ENCODE results near the gene CD200R1L. TPM values are rescaled to one million over a fixed set of nuclear protein-coding genes. Genes with fewer than 3 reads are reported as not detected.

Gene CD200R1L
- total RNA-seq, 2 experiments from 2014 or later, result not detected

DNA sequence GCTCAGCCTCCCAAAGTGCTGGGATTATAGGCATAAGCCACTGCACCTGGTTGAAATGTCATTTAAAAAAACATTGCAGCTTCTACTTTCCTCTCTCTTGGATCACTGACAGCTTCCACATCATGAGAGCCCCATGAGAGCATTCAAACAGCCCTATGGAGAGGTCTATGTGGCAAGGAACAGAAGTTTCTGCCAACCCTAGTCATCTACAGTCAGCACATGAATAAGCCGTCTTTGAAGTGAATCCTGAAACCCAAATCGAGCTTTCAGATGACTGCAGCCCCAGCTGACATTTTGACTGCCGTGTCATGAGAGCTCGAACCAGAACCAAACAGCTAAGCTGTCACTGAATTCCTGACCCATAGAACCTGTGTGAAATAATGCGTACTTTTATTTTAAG lies 39.8 kb downstream of the CD200R1L start:
- H3K27me3 Mint-ChIP-seq, result no peaks in the 10 kb centered on the region
- intact Hi-C loops (cut with DNase I, micrococcal nuclease), result no loop called here
- no peak for ATAC-seq
- ChIA-PET CTCF (interaction anchor here (0.6 to 1.7 kb wide), 5 partner anchors 8 to 72 kb away, joined by 3 to 10 read pairs (median 3); no protein-coding TSS in a partner anchor), POLR2A (no interaction called here)
- H3K4me1 Mint-ChIP-seq, result peaks cover 22% of the 10 kb centered on the region
- no peaks in the 10 kb centered on the region for H3K9me3 Mint-ChIP-seq (ENCODE audit: low read depth)
- H3K4me3 Mint-ChIP-seq, result no peak overlapping the region
- H3K36me3 Mint-ChIP-seq (ENCODE audit: low read depth), result no peaks in the 10 kb centered on the region
- DNase-seq, result no peak
- H3K27ac Mint-ChIP-seq, result no peak overlapping the region

DNA sequence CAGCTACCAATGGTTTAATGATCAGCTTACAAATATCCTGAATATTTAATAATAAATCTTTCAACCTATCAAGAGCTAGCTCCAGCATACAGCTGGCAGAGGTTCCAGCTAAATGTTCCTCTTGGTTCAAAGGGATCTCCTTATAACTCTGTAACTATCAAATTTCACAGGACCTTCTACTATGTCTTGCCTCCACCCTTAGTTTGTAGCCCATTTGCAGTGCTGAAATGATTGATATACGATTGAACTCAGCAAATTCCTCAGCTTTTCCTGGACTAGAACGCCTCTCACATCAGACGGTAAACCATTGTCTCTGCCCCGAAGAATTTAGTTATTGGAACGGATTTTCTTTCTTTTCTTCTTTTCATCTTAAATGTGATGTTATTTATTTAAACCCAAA lies 41.5 kb downstream of the CD200R1L start:
- H3K36me3 Mint-ChIP-seq (ENCODE audit: low read depth), result no peaks in the 10 kb centered on the region
- intact Hi-C loops (cut with DNase I, micrococcal nuclease), result no loop called here
- peaks cover 27% of the 10 kb centered on the region for H3K4me1 Mint-ChIP-seq
- no peaks in the 10 kb centered on the region for H3K9me3 Mint-ChIP-seq (ENCODE audit: low read depth)
- no peak overlapping the region for H3K27ac Mint-ChIP-seq
- ChIA-PET POLR2A (no interaction called here), CTCF (interaction anchor here (0.5 to 1.2 kb wide), 3 partner anchors 10 to 409 kb away, joined by 3 read pairs; no protein-coding TSS in a partner anchor)
- DNase-seq (no peak), ATAC-seq (no peak)
- no peaks in the 10 kb centered on the region for H3K27me3 Mint-ChIP-seq
- no peak overlapping the region for H3K4me3 Mint-ChIP-seq

DNA sequence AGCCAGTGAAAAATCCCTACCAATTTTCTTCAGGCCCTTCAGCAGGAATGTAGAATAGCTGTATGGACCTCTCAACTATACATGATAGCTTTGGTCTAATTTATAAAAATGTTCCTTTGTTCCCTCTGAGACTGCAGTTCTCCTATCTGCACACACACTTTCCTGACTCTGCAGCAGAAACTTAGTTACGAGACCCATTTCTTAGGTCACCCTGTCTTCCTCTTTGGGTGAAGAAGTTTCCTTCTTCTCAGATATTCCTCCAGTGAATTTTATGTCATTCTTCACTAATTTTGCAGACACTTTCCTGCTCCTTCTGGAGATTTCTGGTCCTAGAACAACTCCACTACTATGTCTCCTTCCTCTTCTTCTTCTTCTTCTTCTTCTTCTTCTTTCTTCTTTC lies 42.6 kb downstream of the CD200R1L start:
- no peak overlapping the region for H3K27ac Mint-ChIP-seq
- no peaks in the 10 kb centered on the region for H3K9me3 Mint-ChIP-seq (ENCODE audit: low read depth)
- H3K4me1 Mint-ChIP-seq, result peaks cover 27% of the 10 kb centered on the region
- ChIA-PET CTCF (interaction anchor here (1.0 to 1.2 kb wide), 2 partner anchors 9 to 231 kb away, joined by 3 read pairs; no protein-coding TSS in a partner anchor), POLR2A (no interaction called here)
- DNase-seq (no peak), ATAC-seq (no peak)
- no peaks in the 10 kb centered on the region for H3K36me3 Mint-ChIP-seq (ENCODE audit: low read depth)
- intact Hi-C loops (cut with DNase I, micrococcal nuclease), result no loop called here
- H3K27me3 Mint-ChIP-seq, result no peaks in the 10 kb centered on the region
- no peak overlapping the region for H3K4me3 Mint-ChIP-seq

DNA sequence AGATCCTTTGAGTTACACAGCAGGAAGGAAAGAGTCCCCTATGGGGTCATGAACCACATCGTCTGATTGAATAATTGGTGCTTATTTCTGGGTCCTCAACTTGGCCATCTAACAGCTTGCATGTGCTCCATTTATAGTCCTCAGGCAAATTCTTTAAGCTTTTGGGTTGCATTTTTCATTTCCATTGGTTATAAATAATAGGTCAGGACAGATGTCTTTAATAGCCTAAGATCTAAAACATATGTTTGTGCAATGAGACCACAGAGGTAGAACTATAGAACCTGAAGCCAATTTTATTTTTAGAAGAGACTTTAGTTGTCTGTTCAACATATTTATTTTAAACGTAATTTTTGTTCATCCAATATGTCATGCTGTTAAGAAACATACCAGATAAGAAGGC lies 43.2 kb downstream of the CD200R1L start:
- Mint-ChIP-seq H3K4me3 (no peak overlapping the region), H3K4me1 (peaks cover 27% of the 10 kb centered on the region), H3K27me3 (no peaks in the 10 kb centered on the region), H3K36me3 (ENCODE audit: low read depth) (no peaks in the 10 kb centered on the region), H3K9me3 (ENCODE audit: low read depth) (no peaks in the 10 kb centered on the region), H3K27ac (no peak overlapping the region)
- POLR2A ChIA-PET, result no interaction called here
- CTCF ChIA-PET, result interaction anchor here (0.7 to 1.1 kb wide), 4 partner anchors 16 to 232 kb away, joined by 3 to 5 read pairs (median 4); no protein-coding TSS in a partner anchor
- intact Hi-C loops (cut with DNase I, micrococcal nuclease), result no loop called here
- no peak for DNase-seq
- no peak for ATAC-seq

DNA sequence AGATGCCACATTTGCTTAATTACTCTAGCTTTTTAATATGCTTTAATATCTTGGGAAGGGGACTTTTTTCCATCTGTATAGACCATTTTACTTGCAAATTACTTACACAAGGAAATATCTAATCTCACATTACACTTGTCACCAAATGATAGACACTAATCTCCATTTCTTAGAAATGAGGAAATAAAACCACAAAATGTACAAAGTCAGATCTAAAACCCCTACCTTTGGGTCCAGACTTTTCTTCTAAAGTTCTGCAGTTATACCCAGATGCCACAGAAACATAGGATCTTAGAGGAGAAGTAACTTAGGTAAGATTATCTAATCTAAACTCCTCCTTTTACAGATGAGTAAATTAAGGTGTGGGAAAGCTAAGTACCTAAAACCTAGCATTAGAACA lies 44.3 kb downstream of the CD200R1L start:
- no peak for ATAC-seq
- Mint-ChIP-seq H3K4me3 (no peak overlapping the region), H3K36me3 (ENCODE audit: low read depth) (no peaks in the 10 kb centered on the region), H3K9me3 (ENCODE audit: low read depth) (no peaks in the 10 kb centered on the region), H3K27me3 (no peaks in the 10 kb centered on the region), H3K4me1 (peaks cover 22% of the 10 kb centered on the region), H3K27ac (no peak overlapping the region)
- CTCF ChIA-PET, result interaction anchor here (0.7 kb wide), 1 partner anchor 11 kb away, joined by 3 read pairs; no protein-coding TSS in a partner anchor
- POLR2A ChIA-PET, result no interaction called here
- DNase-seq, result no peak
- intact Hi-C loops (cut with DNase I, micrococcal nuclease), result no loop called here

DNA sequence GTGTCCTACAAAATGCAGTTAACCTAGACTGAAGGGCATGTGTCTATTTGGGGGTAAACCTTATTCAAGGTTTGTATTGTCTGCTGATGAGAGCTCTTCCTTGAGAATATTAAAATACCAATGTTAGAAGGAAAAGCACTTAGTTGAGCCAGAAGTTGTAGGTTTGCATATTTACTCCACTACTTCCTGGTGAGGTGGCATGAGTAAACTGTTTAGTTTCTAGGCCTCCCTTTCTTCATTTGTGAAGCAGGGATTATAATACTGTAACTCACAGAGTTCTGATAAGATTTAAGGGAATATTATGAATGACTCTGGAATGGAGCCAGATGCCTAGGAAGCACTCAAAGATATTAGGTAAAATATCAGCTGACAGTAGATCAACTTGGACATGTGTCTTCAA lies 46.7 kb downstream of the CD200R1L start:
- Mint-ChIP-seq H3K4me1 (peaks cover 30% of the 10 kb centered on the region), H3K27me3 (no peaks in the 10 kb centered on the region), H3K4me3 (no peak overlapping the region), H3K27ac (no peak overlapping the region), H3K9me3 (ENCODE audit: low read depth) (peaks cover 2% of the 10 kb centered on the region), H3K36me3 (ENCODE audit: low read depth) (no peaks in the 10 kb centered on the region)
- DNase-seq, result no peak
- intact Hi-C loops (cut with DNase I, micrococcal nuclease), result no loop called here
- ChIA-PET POLR2A (no interaction called here), CTCF (no interaction called here)
- ATAC-seq, result no peak

DNA sequence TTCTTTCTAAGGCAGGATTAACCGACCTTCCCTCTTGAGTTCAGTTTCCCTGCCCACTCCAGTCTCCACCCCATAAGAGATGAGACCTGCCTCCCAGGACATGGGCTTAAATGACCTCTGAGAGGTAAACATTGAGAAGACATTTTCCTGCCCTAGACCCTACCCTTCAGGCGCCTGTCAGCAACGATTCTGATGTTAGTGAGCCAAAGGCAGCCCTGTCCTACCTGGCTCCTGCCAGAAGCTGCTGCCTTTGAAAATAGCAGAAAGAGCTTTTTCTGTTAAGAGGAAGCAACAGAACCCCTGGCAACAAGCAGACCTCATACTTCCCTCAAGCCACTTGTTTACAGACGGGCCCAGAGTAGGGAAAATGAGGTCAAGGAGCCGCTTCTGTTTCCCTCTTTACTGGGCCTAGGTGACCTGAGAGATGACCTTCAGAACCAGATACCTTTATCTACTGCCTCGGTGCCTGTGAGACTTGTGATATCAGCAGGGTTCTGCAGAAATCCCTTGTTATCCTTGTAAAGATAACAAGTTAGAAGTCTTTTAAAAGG lies 52.0 kb downstream of the CD200R1L start:
- POLR2A ChIA-PET, result no interaction called here
- Mint-ChIP-seq H3K4me1 (peaks cover 32% of the 10 kb centered on the region), H3K9me3 (ENCODE audit: low read depth) (peaks cover 2% of the 10 kb centered on the region), H3K27ac (no peak overlapping the region), H3K36me3 (ENCODE audit: low read depth) (no peaks in the 10 kb centered on the region), H3K4me3 (no peak overlapping the region), H3K27me3 (no peaks in the 10 kb centered on the region)
- ATAC-seq, result no peak
- intact Hi-C loops (cut with DNase I, micrococcal nuclease), result no loop called here
- no peak for DNase-seq
- CTCF ChIA-PET, result interaction anchor here (0.8 to 1.8 kb wide), 6 partner anchors 9 to 29 kb away, joined by 3 to 7 read pairs (median 4); no protein-coding TSS in a partner anchor

DNA sequence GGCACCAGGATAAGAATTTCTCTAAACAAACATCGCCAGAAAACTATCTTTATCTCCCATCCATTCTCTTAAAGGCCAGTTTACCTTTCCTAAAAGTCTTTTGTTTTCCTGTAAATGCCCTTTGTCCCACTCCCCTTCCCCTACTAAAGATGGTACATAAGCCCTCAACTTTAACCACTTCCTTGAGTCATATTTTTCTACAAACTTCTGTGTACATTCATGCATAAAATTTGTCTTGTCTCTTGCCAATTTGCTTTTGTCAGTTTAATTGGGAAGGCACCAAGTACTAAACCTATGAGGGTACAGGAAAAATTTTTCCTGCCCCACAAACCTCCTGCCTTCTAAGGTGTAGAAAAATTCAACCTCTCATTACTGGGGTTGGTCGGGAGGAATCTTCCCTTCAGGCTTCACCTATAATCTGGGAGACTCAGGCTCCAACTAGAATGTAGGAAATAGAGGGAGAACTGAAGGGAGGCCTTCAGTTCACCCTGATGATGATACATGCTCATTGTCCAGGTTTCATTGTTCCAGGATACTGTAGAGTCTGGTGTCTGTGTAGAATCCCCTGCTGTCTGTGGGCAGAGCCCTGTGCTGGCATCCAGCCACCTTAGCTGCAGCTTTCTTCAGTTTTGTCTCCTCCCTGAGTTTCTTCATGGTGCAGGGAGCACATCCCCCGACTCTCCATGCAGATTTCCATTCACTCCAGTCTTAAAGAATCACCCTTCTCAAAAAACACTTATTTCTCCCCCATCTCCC lies 53.2 kb downstream of the CD200R1L start:
- Mint-ChIP-seq H3K27me3 (no peaks in the 10 kb centered on the region), H3K36me3 (ENCODE audit: low read depth) (no peaks in the 10 kb centered on the region), H3K9me3 (ENCODE audit: low read depth) (peaks cover 5% of the 10 kb centered on the region), H3K4me1 (peaks cover 32% of the 10 kb centered on the region), H3K4me3 (no peak overlapping the region), H3K27ac (no peak overlapping the region)
- ATAC-seq (no peak), DNase-seq (no peak)
- CTCF ChIA-PET, result interaction anchor here (1.4 to 1.8 kb wide), 2 partner anchors 9 to 13 kb away, joined by 4 to 7 read pairs; no protein-coding TSS in a partner anchor
- intact Hi-C loops (cut with DNase I, micrococcal nuclease), result no loop called here
- POLR2A ChIA-PET, result no interaction called here

DNA sequence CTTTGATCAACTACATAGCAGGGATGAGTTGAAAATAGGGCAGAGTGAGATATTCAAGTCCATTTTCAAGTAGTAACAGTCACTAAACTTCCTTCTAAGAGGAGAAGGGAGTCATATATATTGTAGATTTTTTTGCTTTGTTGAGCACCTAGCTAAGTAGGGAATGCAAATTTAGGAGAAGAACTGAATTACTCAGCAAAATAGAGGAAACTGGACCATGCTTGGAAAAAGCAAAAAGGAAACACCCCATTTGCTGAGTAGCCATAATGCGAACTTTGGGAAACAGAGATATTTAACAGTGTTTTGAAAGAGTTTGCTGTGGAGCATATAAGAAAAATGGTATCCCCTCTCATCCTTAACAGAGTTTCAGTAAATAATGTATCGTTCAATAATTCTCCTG lies 54.9 kb downstream of the CD200R1L start:
- Mint-ChIP-seq H3K4me1 (peaks cover 32% of the 10 kb centered on the region), H3K9me3 (ENCODE audit: low read depth) (peaks cover 15% of the 10 kb centered on the region), H3K4me3 (no peak overlapping the region), H3K27me3 (no peaks in the 10 kb centered on the region), H3K36me3 (ENCODE audit: low read depth) (no peaks in the 10 kb centered on the region), H3K27ac (no peak overlapping the region)
- POLR2A ChIA-PET, result no interaction called here
- CTCF ChIA-PET, result interaction anchor here (0.9 kb wide), 1 partner anchor 458 kb away, joined by 3 read pairs; no protein-coding TSS in a partner anchor
- intact Hi-C loops (cut with DNase I, micrococcal nuclease), result no loop called here
- ATAC-seq (no peak), DNase-seq (no peak)

DNA sequence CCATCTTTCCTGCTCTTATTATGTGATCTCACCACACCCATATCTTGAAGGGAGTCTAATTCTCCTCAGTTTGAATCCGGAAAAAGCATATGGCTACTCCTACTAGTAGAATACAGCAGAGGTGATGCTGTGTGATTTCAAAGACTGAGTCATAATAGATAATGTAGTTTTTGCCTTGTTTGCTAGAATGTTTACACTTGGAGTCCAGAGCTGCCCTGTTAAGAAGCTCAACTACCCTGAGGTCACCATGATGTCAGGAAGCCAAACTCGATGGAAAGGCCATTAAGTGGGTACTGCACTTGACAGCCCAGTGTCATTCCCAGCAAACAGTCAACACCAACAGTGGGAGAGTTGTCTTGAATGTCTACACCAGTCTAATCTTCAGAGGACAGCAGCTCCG lies 56.9 kb downstream of the CD200R1L start:
- peaks cover 22% of the 10 kb centered on the region for H3K4me1 Mint-ChIP-seq
- intact Hi-C loops (cut with DNase I, micrococcal nuclease), result no loop called here
- H3K36me3 Mint-ChIP-seq (ENCODE audit: low read depth), result no peaks in the 10 kb centered on the region
- H3K4me3 Mint-ChIP-seq, result no peak overlapping the region
- ATAC-seq (no peak), DNase-seq (no peak)
- H3K27me3 Mint-ChIP-seq, result no peaks in the 10 kb centered on the region
- no peak overlapping the region for H3K27ac Mint-ChIP-seq
- ChIA-PET POLR2A (no interaction called here), CTCF (interaction anchor here (1.5 kb wide), 1 partner anchor 55 kb away, joined by 4 read pairs; no protein-coding TSS in a partner anchor)
- H3K9me3 Mint-ChIP-seq (ENCODE audit: low read depth), result peaks cover 15% of the 10 kb centered on the region

DNA sequence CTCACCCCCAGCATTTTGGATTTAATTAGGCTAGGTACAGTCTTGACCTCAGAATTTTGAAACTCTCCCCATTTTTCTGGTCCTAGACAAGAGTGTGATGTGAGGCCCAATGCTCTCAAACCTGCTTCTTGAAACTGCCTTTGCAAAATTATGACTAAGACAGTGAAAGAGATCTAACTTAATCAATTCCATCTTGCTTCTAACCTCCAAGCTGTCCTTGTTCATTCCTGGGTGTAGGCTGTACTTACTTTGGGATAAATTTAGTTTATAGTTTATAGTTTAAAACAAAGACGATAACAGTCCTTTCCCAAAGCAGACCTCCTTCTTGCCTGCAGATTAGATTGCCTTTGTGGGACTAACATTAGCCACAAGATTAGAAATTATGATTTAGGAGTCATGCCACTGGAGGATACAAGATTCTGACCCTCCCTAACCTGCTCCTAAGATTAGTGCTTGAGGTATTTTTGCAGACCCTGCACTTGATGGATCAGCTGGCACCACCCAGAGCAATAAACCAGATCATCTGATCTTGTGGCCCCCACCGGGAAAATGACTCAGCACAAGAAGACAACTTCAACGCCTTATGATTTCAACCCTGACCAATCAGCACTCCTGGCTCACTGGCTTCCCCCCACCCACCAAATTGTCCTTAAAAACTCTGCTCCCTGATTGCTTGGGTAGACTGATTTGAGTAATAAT lies 59.6 kb downstream of the CD200R1L start:
- H3K4me1 Mint-ChIP-seq, result no peaks in the 10 kb centered on the region
- no peak overlapping the region for H3K27ac Mint-ChIP-seq
- ATAC-seq (no peak), DNase-seq (no peak)
- CTCF ChIA-PET, result interaction anchor here (1.5 kb wide), 1 partner anchor 8 kb away, joined by 4 read pairs; no protein-coding TSS in a partner anchor
- no peaks in the 10 kb centered on the region for H3K27me3 Mint-ChIP-seq
- H3K4me3 Mint-ChIP-seq, result no peak overlapping the region
- H3K36me3 Mint-ChIP-seq (ENCODE audit: low read depth), result no peaks in the 10 kb centered on the region
- POLR2A ChIA-PET, result no interaction called here
- peaks cover 15% of the 10 kb centered on the region for H3K9me3 Mint-ChIP-seq (ENCODE audit: low read depth)
- intact Hi-C loops (cut with DNase I, micrococcal nuclease), result no loop called here

Measured in activated CD4-positive, alpha-beta T cell treated with anti-CD3 and anti-CD28 coated beads for 36 hours (primary cell).